H9 (cell line): ENCODE results near the gene CNDP2. TPM values are rescaled to one million over a fixed set of nuclear protein-coding genes. Genes with fewer than 3 reads are reported as not detected.

Source experiments
- DNase-seq: peaks from one replicate; pipeline ENCODE4 v3.0.0-alpha.2; 2017
- H2AFZ ChIP-seq: one replicate; pipeline ENCODE4 v1.6.1; 2013; ENCODE audit warnings: mild to moderate bottlenecking, low read length, control low read depth, moderate library complexity
- H2AK5ac ChIP-seq: 2 replicates; pipeline ENCODE4 v1.6.1; 2013; ENCODE audit warnings: low read length, control low read depth, mixed read lengths; ENCODE audit not compliant: insufficient read length
- H2BK120ac ChIP-seq: one replicate; pipeline ENCODE4 v1.6.1; 2013; ENCODE audit warnings: low read depth, mild to moderate bottlenecking, low read length, control low read depth, inconsistent platforms; ENCODE audit not compliant: poor library complexity, severe bottlenecking
- H2BK12ac ChIP-seq: 2 replicates; pipeline ENCODE4 v1.6.1; 2013; ENCODE audit warnings: low read length, control low read depth, mixed read lengths, low read depth; ENCODE audit not compliant: insufficient read length
- H2BK15ac ChIP-seq: 2 replicates; pipeline ENCODE4 v1.6.1; 2013; ENCODE audit warnings: low read depth, low read length, control low read depth
- H2BK20ac ChIP-seq: one replicate; pipeline ENCODE4 v1.6.1; 2013; ENCODE audit warnings: low read depth, mild to moderate bottlenecking, low read length, control low read depth, inconsistent platforms; ENCODE audit not compliant: poor library complexity, severe bottlenecking
- H2BK5ac ChIP-seq: 2 replicates; pipeline ENCODE4 v1.6.1; 2013; ENCODE audit warnings: low read length, control low read depth, mixed read lengths; ENCODE audit not compliant: insufficient read length
- H3K14ac ChIP-seq: 2 replicates; pipeline ENCODE4 v1.6.1; 2013; ENCODE audit warnings: low read length, control low read depth; ENCODE audit not compliant: insufficient read depth
- H3K18ac ChIP-seq: 2 replicates; pipeline ENCODE4 v1.6.1; 2013; ENCODE audit warnings: low read depth, mild to moderate bottlenecking, mixed read lengths, low read length, control low read depth; ENCODE audit not compliant: insufficient read length
- H3K23ac ChIP-seq: 2 replicates; pipeline ENCODE4 v1.6.1; 2013; ENCODE audit warnings: low read length, control low read depth, mixed read lengths, low read depth; ENCODE audit not compliant: insufficient read length
- H3K23me2 ChIP-seq: 2 replicates; pipeline ENCODE4 v1.6.1; 2013; ENCODE audit warnings: low read depth, mild to moderate bottlenecking, mixed read lengths, low read length, control low read depth; ENCODE audit not compliant: insufficient read length, poor library complexity, severe bottlenecking
- H3K27ac ChIP-seq: 2 replicates; pipeline ENCODE4 v1.5.1; 2013; ENCODE audit warnings: low read length, control low read depth, mixed read lengths, low read depth; ENCODE audit not compliant: insufficient read length
- H3K27me3 ChIP-seq: 2 replicates; pipeline ENCODE4 v1.6.1; 2013; ENCODE audit warnings: low read length, control low read depth, inconsistent platforms; ENCODE audit not compliant: insufficient read depth
- H3K4ac ChIP-seq: 2 replicates; pipeline ENCODE4 v1.6.1; 2013; ENCODE audit warnings: low read depth, mild to moderate bottlenecking, control low read depth, inconsistent platforms, low read length, moderate library complexity
- H3K4me1 ChIP-seq: 2 replicates; pipeline ENCODE4 v1.6.1; 2013; ENCODE audit warnings: low read length, control low read depth, inconsistent platforms; ENCODE audit not compliant: insufficient read depth
- H3K4me2 ChIP-seq: 2 replicates; pipeline ENCODE4 v1.6.1; 2013; ENCODE audit warnings: low read length, control low read depth, mixed read lengths; ENCODE audit not compliant: insufficient read length, insufficient read depth
- H3K56ac ChIP-seq: 2 replicates; pipeline ENCODE4 v1.6.1; 2013; ENCODE audit warnings: low read depth, mild to moderate bottlenecking, mixed read lengths, low read length, control low read depth; ENCODE audit not compliant: insufficient read length
- H3K79me1 ChIP-seq: 2 replicates; pipeline ENCODE4 v1.6.1; 2013; ENCODE audit warnings: low read depth, mild to moderate bottlenecking, moderate library complexity, low read length, control low read depth, inconsistent platforms; ENCODE audit not compliant: insufficient read depth, poor library complexity, severe bottlenecking
- H3K79me2 ChIP-seq: 2 replicates; pipeline ENCODE4 v1.6.1; 2013; ENCODE audit warnings: low read length, control low read depth, inconsistent platforms; ENCODE audit not compliant: insufficient read depth
- H3K9ac ChIP-seq: 2 replicates; pipeline ENCODE4 v1.6.1; 2013; ENCODE audit warnings: low read length, control low read depth, mixed read lengths; ENCODE audit not compliant: insufficient read length; ENCODE audit errors: extremely low read depth
- H3K9me3 ChIP-seq: one replicate; pipeline ENCODE4 v1.6.1; 2013; ENCODE audit warnings: low read depth, low read length, inconsistent platforms; ENCODE audit not compliant: control insufficient read depth
- H3T11ph ChIP-seq: one replicate; pipeline ENCODE4 v1.6.1; 2013; ENCODE audit warnings: mild to moderate bottlenecking, low read length, control low read depth, inconsistent platforms
- H4K20me1 ChIP-seq: one replicate; pipeline ENCODE4 v1.6.1; 2013; ENCODE audit not compliant: control insufficient read depth, insufficient read length, insufficient read depth
- H4K5ac ChIP-seq: 2 replicates; pipeline ENCODE4 v1.6.1; 2013; ENCODE audit warnings: low read depth, mild to moderate bottlenecking, mixed read lengths, low read length, control low read depth; ENCODE audit not compliant: insufficient read length
- H4K8ac ChIP-seq: replicated peaks from 2 replicates; pipeline ENCODE4 v1.6.1; 2013; ENCODE audit warnings: low read length, control low read depth, mixed read lengths, low read depth; ENCODE audit not compliant: insufficient read length
- H4K91ac ChIP-seq: 2 replicates; pipeline ENCODE4 v1.6.1; 2013; ENCODE audit warnings: low read depth, mild to moderate bottlenecking, moderate library complexity, mixed read lengths, low read length, control low read depth; ENCODE audit not compliant: insufficient read length
- H3K27ac Mint-ChIP-seq, 3 experiments: 2 replicates in 2 of 3; 3 replicates in 1 of 3; pipeline ENCODE4 v1.8.0; 2020 to 2021; ENCODE audit warnings: mixed read lengths in 3 of 3, mild to moderate bottlenecking in 1 of 3, moderate library complexity in 1 of 3
- H3K27me3 Mint-ChIP-seq: 2 replicates; pipeline ENCODE4 v1.8.0; 2021; ENCODE audit warnings: low read depth, mild to moderate bottlenecking, moderate library complexity, mixed read lengths
- H3K36me3 Mint-ChIP-seq, 3 experiments: 2 replicates in 2 of 3; 3 replicates in 1 of 3; pipeline ENCODE4 v1.8.0; 2020 to 2021; ENCODE audit warnings: low read depth in 3 of 3, mixed read lengths in 3 of 3; ENCODE audit not compliant: insufficient read depth in 1 of 3
- H3K4me1 Mint-ChIP-seq, 2 experiments: 2 replicates each; pipeline ENCODE4 v1.8.0; 2020; ENCODE audit warnings: mixed read lengths in 2 of 2
- H3K4me3 Mint-ChIP-seq, 2 experiments: 2 replicates in 1 of 2; 3 replicates in 1 of 2; pipeline ENCODE4 v1.8.0; 2020 to 2021; ENCODE audit warnings: mild to moderate bottlenecking in 2 of 2, mixed read lengths in 2 of 2, moderate library complexity in 1 of 2
- H3K9me3 Mint-ChIP-seq, 2 experiments: 2 replicates in 1 of 2; 3 replicates in 1 of 2; pipeline ENCODE4 v1.8.0; 2020; ENCODE audit warnings: mild to moderate bottlenecking in 2 of 2, mixed read lengths in 2 of 2, moderate library complexity in 1 of 2
- WGBS: extraction: QIAGEN DNeasy Blood & Tissue Kit; methylation state at CpG from one replicate; pipeline ENCODE4 v1.1.7; 2013; ENCODE audit warnings: missing lambda C conversion rate, low lambda C conversion rate, mixed read lengths; ENCODE audit not compliant: insufficient read length; ENCODE audit errors: extremely low coverage; 5-methylcytosine and 5-hydroxymethylcytosine counted together
- total RNA-seq: library from RNA; stranded (reverse); gene quantifications from 2 replicates; pipeline ENCODE4 v1.2.1, GENCODE V29; 2021
- TF ChIP-seq, protein P1 (sequence below): fragments of 200-600 bp; sonication (generic); conservative IDR thresholded peaks from 3 replicates; pipeline ENCODE4 v1.8.0; 2021; ENCODE audit warnings: antibody characterized with exemption, mild to moderate bottlenecking

The CNDP2 gene
- total RNA-seq, 1 experiment from 2014 or later = 212 TPM

DNA sequence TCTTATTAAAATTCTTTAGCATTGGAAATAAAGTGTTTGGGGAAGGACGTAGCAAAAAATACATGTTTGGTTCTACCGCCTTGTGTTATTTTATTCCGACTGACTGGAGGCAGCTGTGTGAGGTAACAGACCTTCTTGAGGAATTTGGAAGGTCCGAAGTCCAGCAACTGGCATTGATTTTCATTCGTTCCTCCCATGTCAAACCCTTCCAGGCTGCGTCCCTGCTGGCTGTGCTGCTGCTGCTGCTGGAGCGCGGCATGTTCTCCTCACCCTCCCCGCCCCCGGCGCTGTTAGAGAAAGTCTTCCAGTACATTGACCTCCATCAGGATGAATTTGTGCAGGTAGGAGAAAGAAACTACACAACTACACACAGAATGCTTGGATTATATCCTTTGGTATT, 60.0 kb downstream of the CNDP2 start:
- Mint-ChIP-seq H3K4me1 (no peaks in the 10 kb centered on the region; a peak in 1 of 4 replicates), H3K4me3 (no peak overlapping the region), H3K27me3 (peaks cover 8% of the 10 kb centered on the region), H3K9me3 (peaks cover 5 to 6% of the 10 kb centered on the region in 2 experiments), H3K36me3 (peaks cover 0 to 3% (median 1%) of the 10 kb centered on the region in 3 experiments; a peak in 2 of 7 replicates), H3K27ac (no peak overlapping the region)
- no CpG with 5 or more reads among the region's 11 CpGs for WGBS
- no peak overlapping the region for H3K18ac ChIP-seq
- H2AK5ac ChIP-seq = no peak overlapping the region
- H3K23ac ChIP-seq = no peak overlapping the region
- no peak overlapping the region for H4K5ac ChIP-seq
- H4K20me1 ChIP-seq = no peaks in the 10 kb centered on the region
- H3K56ac ChIP-seq = no peak overlapping the region
- no peak overlapping the region for H2BK12ac ChIP-seq
- no peaks in the 10 kb centered on the region for H3K79me2 ChIP-seq
- no peak overlapping the region for H3K4me2 ChIP-seq
- no peak overlapping the region for H2BK15ac ChIP-seq
- H3K9me3 ChIP-seq = no peaks in the 10 kb centered on the region
- H2AFZ ChIP-seq = no peak overlapping the region
- H3K4me1 ChIP-seq = no peaks in the 10 kb centered on the region
- H3K4ac ChIP-seq = no peak overlapping the region
- TF ChIP-seq, protein P1, sequence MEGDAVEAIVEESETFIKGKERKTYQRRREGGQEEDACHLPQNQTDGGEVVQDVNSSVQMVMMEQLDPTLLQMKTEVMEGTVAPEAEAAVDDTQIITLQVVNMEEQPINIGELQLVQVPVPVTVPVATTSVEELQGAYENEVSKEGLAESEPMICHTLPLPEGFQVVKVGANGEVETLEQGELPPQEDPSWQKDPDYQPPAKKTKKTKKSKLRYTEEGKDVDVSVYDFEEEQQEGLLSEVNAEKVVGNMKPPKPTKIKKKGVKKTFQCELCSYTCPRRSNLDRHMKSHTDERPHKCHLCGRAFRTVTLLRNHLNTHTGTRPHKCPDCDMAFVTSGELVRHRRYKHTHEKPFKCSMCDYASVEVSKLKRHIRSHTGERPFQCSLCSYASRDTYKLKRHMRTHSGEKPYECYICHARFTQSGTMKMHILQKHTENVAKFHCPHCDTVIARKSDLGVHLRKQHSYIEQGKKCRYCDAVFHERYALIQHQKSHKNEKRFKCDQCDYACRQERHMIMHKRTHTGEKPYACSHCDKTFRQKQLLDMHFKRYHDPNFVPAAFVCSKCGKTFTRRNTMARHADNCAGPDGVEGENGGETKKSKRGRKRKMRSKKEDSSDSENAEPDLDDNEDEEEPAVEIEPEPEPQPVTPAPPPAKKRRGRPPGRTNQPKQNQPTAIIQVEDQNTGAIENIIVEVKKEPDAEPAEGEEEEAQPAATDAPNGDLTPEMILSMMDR = no peak
- no peak for DNase-seq
- no peak overlapping the region for H2BK5ac ChIP-seq
- H3T11ph ChIP-seq = no peak overlapping the region
- no peak overlapping the region for H2BK20ac ChIP-seq
- no peak overlapping the region for H3K14ac ChIP-seq
- no peaks in the 10 kb centered on the region for H3K27me3 ChIP-seq
- H3K9ac ChIP-seq = no peak overlapping the region
- no peak overlapping the region for H2BK120ac ChIP-seq
- no peak overlapping the region for H4K8ac ChIP-seq
- no peaks in the 10 kb centered on the region for H3K23me2 ChIP-seq
- no peaks in the 10 kb centered on the region for H3K79me1 ChIP-seq
- no peak overlapping the region for H4K91ac ChIP-seq
- H3K27ac ChIP-seq = no peak overlapping the region
